C4-2B (cell line): ENCODE data around the gene PPL.

ENCODE experiments used
- ZFX ChIP-seq: fragments of 450-650 bp; IDR thresholded peaks from 2 replicates; pipeline ENCODE4 v1.6.1; 2017
- TF ChIP-seq, protein P1 (sequence below): fragments of 450-650 bp; conservative IDR thresholded peaks from 2 replicates; pipeline ENCODE4 v1.5.1; 2017; ENCODE audit warnings: mild to moderate bottlenecking

DNA sequence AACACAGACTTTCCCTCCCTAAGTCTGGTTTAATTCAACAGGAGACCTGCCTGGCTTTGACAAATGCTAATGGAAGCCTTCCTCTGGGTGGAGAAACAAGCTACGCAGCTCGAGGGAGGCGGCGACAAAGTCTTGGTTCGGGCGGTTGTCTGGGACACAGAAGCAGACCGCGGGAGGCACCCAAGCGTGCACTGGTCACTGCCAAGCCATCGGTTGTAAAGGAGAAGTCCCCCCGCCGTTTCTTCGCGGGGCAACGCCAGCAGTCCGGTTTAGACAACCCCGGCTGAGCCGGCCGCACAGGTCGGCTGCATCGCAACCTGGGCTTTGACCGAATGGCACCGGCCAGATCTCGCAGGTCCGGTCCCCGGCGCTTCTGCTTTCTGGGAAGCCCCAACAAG is 90.4 kb downstream of the PPL start:
- TF ChIP-seq, protein P1, sequence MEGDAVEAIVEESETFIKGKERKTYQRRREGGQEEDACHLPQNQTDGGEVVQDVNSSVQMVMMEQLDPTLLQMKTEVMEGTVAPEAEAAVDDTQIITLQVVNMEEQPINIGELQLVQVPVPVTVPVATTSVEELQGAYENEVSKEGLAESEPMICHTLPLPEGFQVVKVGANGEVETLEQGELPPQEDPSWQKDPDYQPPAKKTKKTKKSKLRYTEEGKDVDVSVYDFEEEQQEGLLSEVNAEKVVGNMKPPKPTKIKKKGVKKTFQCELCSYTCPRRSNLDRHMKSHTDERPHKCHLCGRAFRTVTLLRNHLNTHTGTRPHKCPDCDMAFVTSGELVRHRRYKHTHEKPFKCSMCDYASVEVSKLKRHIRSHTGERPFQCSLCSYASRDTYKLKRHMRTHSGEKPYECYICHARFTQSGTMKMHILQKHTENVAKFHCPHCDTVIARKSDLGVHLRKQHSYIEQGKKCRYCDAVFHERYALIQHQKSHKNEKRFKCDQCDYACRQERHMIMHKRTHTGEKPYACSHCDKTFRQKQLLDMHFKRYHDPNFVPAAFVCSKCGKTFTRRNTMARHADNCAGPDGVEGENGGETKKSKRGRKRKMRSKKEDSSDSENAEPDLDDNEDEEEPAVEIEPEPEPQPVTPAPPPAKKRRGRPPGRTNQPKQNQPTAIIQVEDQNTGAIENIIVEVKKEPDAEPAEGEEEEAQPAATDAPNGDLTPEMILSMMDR = no peak
- no peak for TF ChIP-seq ZFX
